ENCODE results near the gene LITAF.

DNA sequence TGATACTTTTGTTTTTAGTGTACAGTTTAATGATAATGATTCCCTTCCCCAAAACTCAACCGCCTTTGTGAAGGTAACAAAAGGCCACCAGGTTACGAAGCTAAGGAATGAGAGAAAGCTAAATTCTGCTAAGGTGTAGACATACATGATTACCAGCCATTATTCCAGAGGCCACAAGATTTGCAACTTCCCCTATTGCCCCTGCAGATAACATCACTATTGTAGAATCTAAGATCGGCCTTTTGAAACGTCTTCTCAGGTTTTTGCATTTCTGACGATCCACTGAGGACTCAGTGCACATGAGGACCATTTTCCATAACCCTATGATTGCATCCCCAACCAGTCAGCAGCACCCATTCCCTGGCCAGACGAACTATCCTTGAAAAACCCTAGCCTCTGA, 47.6 kb upstream of the LITAF start:
- TF ChIP-seq CTCF (conservative IDR thresholded peaks at IDR 0.05) (no peak), EZH2 (IDR thresholded peaks at IDR 0.05; ENCODE audit: low read depth) (no peak)
